Pancreas (tissue), 10 donors: ENCODE data around the gene MEIOC. TPM values are rescaled to one million over a fixed set of nuclear protein-coding genes. Genes with fewer than 3 reads are reported as not detected.

Experiments used
- ATAC-seq, 4 donors: fragments of 200-7000 bp; cut with Tn5 transposase; one replicate each; pipeline versions ENCODE4 v1.8.0 to v1.9.1; 2020; ENCODE audit warnings: mild to moderate bottlenecking in 4 of 4, moderate library complexity in 4 of 4
- DNase-seq, 6 donors: peaks; one replicate each; pipeline ENCODE4 v3.0.0-alpha.2; 2020
- FAIRE-seq: peaks from 2 replicates; lab custom pipeline; 2012; peaks lifted over from hg19 to GRCh38; lab: Jason Lieb, UNC
- H3K27ac ChIP-seq, 4 donors: fragments of 200-600 bp; sonication (generic); 1 replicate in 3 of 4; 2 replicates in 1 of 4; pipeline versions ENCODE4 v1.5.0 to v1.8.0; 2020
- H3K27me3 ChIP-seq, 4 donors: fragments of 200-600 bp; one replicate each; pipeline ENCODE4 v1.8.0; 2021
- H3K36me3 ChIP-seq, 3 donors: fragments of 200-600 bp; sonication (generic) in 1 of 3; one replicate each; pipeline versions ENCODE4 v1.5.0 to v1.8.0; 2020 to 2021
- H3K4me1 ChIP-seq, 3 donors: fragments of 200-600 bp; one replicate each; pipeline ENCODE4 v1.8.0; 2021
- H3K4me3 ChIP-seq, 4 donors: fragments of 200-600 bp; sonication (generic) in 2 of 4; one replicate each; pipeline versions ENCODE4 v1.5.0 to v1.8.0; 2020 to 2021
- H3K9me3 ChIP-seq, 4 donors: fragments of 200-600 bp; one replicate each; pipeline ENCODE4 v1.8.0; 2021
- WGBS, 2 donors: extraction: QIAGEN DNeasy Blood & Tissue Kit; methylation state at CpG; one replicate each; pipeline ENCODE4 v1.1.7; 2013; 5-methylcytosine and 5-hydroxymethylcytosine counted together
- intact Hi-C, 3 donors: fragments of 100-400 bp; cut with DNase I; formaldehyde crosslinking; loops; one replicate each; pipeline versions ENCODE4 v1.11.1 to v1.14.2; 2022
- polyA plus RNA-seq, 2 donors: library from polyadenylated mRNA; stranded (reverse); fragments of 200-250 nt; gene quantifications; one replicate each; pipeline ENCODE4 v1.2.3, GENCODE V29; 2013
- total RNA-seq, 6 donors: library from RNA; stranded (reverse); fragmentation: NEBNext Ultra II Directional in 4 of 6; extraction: Animal tissue kit (Norgen Biotek cat#: 25700) in 4 of 6; gene quantifications; one replicate each; pipeline versions ENCODE4 v1.2.1 to v1.2.4, GENCODE V29; 2021 to 2023
- TF ChIP-seq, protein P1 (sequence below), 4 donors: fragments of 200-600 bp; sonication (generic) in 3 of 4; IDR thresholded peaks; one replicate each; pipeline versions ENCODE4 v1.5.0 to v1.8.0; 2021; ENCODE audit warnings: antibody characterized with exemption in 4 of 4
- donor health status: healthy with polysubstance abuse.
- donor health status: DM: no; HTN: no; CAD: no; lungs with moderate emphysema.
- donor health status: DM: no; HTN: no; CAD: no.
- donor health status: control.
- donor health status: control.
- donor health status: Bipolar disorder and iron deficiency.
- donor health status: DM: yes; HTN: yes; CAD: no.
- donor health status: DM: no; HTN: no; CAD: no.
- donor health status: DM: no; HTN: no; CAD: no.
- donor health status: DM: yes; HTN: yes; CAD: no.

The MEIOC gene
- total and polyA plus RNA-seq, 8 donors: not detected

DNA sequence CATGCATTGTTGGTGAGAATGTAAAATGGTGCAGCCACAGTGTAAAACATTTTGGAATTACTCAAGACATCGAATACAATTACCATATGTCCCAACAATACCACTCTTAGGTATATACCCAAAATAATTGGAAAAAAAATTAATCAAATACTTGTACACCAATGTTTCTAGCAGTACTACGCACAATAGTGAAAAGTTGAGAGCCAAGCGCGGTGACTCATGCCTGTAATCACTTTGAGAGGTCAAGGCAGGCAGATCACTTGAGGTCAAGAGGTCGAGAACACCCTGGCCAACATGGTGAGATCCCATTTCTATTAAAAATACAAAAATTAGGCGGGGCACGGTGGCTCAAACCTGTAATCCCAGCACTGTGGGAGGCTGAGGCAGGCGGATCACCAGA is 3.5 kb upstream of the MEIOC start:
- Histone ChIP-seq H3K4me3 (no peak overlapping the region), H3K27me3 (peaks cover 0 to 26% (median 1%) of the 10 kb centered on the region in 4 donors), H3K36me3 (no peaks in the 10 kb centered on the region), H3K4me1 (no peaks in the 10 kb centered on the region), H3K9me3 (no peaks in the 10 kb centered on the region), H3K27ac (no peak overlapping the region)
- ATAC-seq (no peak), FAIRE-seq (no peak), DNase-seq (no peak)
- TF ChIP-seq, protein P1, sequence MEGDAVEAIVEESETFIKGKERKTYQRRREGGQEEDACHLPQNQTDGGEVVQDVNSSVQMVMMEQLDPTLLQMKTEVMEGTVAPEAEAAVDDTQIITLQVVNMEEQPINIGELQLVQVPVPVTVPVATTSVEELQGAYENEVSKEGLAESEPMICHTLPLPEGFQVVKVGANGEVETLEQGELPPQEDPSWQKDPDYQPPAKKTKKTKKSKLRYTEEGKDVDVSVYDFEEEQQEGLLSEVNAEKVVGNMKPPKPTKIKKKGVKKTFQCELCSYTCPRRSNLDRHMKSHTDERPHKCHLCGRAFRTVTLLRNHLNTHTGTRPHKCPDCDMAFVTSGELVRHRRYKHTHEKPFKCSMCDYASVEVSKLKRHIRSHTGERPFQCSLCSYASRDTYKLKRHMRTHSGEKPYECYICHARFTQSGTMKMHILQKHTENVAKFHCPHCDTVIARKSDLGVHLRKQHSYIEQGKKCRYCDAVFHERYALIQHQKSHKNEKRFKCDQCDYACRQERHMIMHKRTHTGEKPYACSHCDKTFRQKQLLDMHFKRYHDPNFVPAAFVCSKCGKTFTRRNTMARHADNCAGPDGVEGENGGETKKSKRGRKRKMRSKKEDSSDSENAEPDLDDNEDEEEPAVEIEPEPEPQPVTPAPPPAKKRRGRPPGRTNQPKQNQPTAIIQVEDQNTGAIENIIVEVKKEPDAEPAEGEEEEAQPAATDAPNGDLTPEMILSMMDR (IDR thresholded peaks at IDR 0.05): no peak
- intact Hi-C loops: no loop called here
- WGBS, 2 donors: 74 to 82% methylated on average over 8 of the region's 8 CpGs

DNA sequence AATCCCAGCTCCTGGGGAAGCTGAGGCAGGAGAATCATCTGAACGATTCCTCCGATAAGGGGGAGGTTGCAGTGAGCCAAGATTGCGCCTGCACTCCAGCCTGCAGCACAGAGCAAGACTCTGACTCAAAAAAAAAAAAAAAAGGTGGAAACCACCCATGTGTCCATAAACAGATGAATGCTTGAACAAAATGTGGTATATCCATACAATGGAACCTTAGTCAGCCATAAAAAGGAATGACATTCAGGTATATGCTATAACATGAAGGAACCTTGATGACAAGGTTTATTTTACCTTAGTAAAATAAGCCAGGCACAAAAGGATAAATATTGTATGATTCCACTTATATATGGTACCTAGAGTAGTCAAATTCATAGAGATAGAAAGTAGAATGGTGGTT is 2.9 kb upstream of the MEIOC start:
- Histone ChIP-seq H3K36me3 (no peaks in the 10 kb centered on the region), H3K27me3 (peaks cover 0 to 26% (median 1%) of the 10 kb centered on the region in 4 donors), H3K9me3 (no peaks in the 10 kb centered on the region), H3K4me3 (no peak overlapping the region), H3K4me1 (no peaks in the 10 kb centered on the region), H3K27ac (no peak overlapping the region)
- FAIRE-seq (no peak), ATAC-seq (no peak), DNase-seq (no peak)
- TF ChIP-seq, protein P1 (IDR thresholded peaks at IDR 0.05): no peak
- 85 to 90% methylated on average over 3 of the region's 3 CpGs for WGBS, 2 donors
- intact Hi-C loops: no loop called here

DNA sequence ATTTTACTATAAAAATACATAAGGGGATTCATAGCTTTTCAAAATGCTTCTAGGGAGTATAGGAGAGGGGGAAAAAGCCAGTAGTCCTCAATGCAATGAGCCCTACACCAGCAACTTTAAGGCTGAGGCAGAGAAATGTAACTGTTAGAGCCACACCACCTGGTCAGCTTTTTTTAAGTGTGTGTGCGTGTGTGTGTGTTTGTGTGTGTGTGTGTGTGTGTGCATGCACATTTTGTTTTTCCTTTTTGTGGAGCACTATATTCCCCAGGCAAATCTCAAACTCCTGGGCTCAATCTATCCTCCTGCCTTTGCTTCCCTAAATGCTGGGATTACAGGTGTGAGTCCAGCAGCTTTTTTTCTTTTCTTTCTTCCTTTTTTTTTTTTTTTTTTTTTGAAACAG is 2.3 kb upstream of the MEIOC start:
- intact Hi-C loops: no loop called here
- H3K27me3 ChIP-seq: peaks cover 0 to 26% (median 1%) of the 10 kb centered on the region in 4 donors

DNA sequence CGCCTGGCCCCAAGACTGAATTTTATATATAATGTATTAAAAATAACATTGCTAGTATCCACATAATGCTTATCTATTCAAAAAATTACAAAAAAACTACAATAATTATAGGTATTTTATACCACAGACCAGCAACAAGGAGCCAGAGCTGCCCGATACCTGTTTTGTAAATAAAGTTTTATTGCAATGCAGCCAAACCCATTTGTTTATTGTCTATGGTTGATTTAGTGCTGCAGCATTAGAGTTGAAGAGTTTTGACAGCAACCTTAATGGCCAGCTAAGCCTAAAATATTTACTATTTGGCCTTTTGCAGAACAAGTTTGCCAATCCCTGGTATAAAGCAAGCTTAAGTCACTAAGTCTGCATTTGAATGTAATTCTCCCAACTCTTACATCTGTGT is 5.6 kb downstream of the MEIOC start:
- Histone ChIP-seq H3K9me3 (no peaks in the 10 kb centered on the region), H3K36me3 (no peaks in the 10 kb centered on the region), H3K27ac (no peak overlapping the region), H3K4me3 (no peak overlapping the region), H3K27me3 (peaks cover 0 to 10% (median 0%) of the 10 kb centered on the region in 4 donors), H3K4me1 (no peaks in the 10 kb centered on the region)
- WGBS, 2 donors: 95 to 96% methylated on average over 2 of the region's 2 CpGs
- FAIRE-seq (no peak), ATAC-seq (no peak), DNase-seq (no peak)
- TF ChIP-seq, protein P1 (IDR thresholded peaks at IDR 0.05): no peak
- intact Hi-C loops: no loop called here

More for the DNA sequence above, 2.3 kb upstream of the MEIOC start:
- Histone ChIP-seq H3K9me3 (no peaks in the 10 kb centered on the region), H3K36me3 (no peaks in the 10 kb centered on the region), H3K4me1 (no peaks in the 10 kb centered on the region), H3K27ac (no peak overlapping the region), H3K4me3 (no peak overlapping the region)
- ATAC-seq (no peak), FAIRE-seq (no peak), DNase-seq (no peak)
- TF ChIP-seq, protein P1 (IDR thresholded peaks at IDR 0.05): no peak
- 50 to 58% methylated on average over 1 of the region's 1 CpG for WGBS, 2 donors

DNA sequence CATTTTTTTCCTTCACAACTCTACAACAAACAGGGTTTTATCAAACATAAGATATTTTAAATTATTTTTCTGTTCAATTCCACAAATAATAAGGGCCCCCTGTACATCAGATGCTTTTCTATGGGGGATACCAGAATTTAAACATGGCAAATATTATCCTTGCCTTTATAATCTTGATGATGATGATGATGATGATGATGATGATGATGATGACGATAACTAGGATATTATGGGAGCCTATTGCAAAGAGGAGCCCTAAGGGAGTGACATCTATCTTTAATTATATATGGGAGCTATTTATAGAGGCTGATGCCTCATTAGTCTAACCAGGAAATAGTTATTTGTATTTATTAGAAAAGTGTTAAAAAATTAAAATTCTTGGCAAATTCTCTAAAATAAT is 6.8 kb downstream of the MEIOC start:
- no peaks in the 10 kb centered on the region for H3K9me3 ChIP-seq
- ATAC-seq (no peak), DNase-seq (no peak), FAIRE-seq (no peak)
- intact Hi-C loops: no loop called here
- no peaks in the 10 kb centered on the region for H3K27me3 ChIP-seq
- H3K4me3 ChIP-seq: no peak overlapping the region
- H3K36me3 ChIP-seq: no peaks in the 10 kb centered on the region
- no peak overlapping the region for H3K27ac ChIP-seq
- 66 to 72% methylated on average over 1 of the region's 1 CpG for WGBS, 2 donors
- TF ChIP-seq, protein P1 (IDR thresholded peaks at IDR 0.05): no peak
- no peaks in the 10 kb centered on the region for H3K4me1 ChIP-seq
